ENCODE data around the gene PANX3.

GRCh38 chr11:124581817-124582216 lies 29.4 kb upstream of the PANX3 start:
- TF ChIP-seq SIN3A (IDR thresholded peaks at IDR 0.05; ENCODE audit: borderline replicate concordance, insufficient read depth, low read length) (no peak), POLR2AphosphoS5 (IDR thresholded peaks at IDR 0.05; ENCODE audit: low read depth, low read length) (no peak)
